GM12878 (cell line): ENCODE data around the gene FRAS1. TPM values are rescaled to one million over a fixed set of nuclear protein-coding genes. Genes with fewer than 3 reads are reported as not detected.

ENCODE experiments used
- ATAC-seq: fragments of 200-7000 bp; cut with Tn5 transposase; 3 replicates; pipeline ENCODE4 v1.9.1; 2020; ENCODE audit warnings: mild to moderate bottlenecking, moderate library complexity
- BruUV-seq: library from RNA; stranded (reverse); fragments of 400-500 nt; replicated peaks from 2 replicates; lab custom pipeline; 2021; lab: Mats Ljungman, UMichigan
- CTCF ChIA-PET: fragments of 300-600 bp; sonication (Branson Sonifier 250); formaldehyde crosslinking; extraction: SDS; loops from one replicate; lab custom pipeline; 2021; ENCODE audit warnings: inconsistent platforms; lab: Yijun Ruan, JAX
- POLR2A ChIA-PET: fragments of 350-600 bp; formaldehyde crosslinking; extraction: SDS; loops from one replicate; lab custom pipeline; 2021; ENCODE audit warnings: inconsistent platforms; lab: Charles Lee
- RAD21 ChIA-PET: fragments of 300-600 bp; sonication (Branson Sonifier 250); formaldehyde crosslinking; loops from one replicate; lab custom pipeline; 2023; ENCODE audit warnings: antibody characterized with exemption; ENCODE audit not compliant: unreplicated experiment; lab: Charles Lee
- SMC1A ChIA-PET: fragments of 300-600 bp; sonication (Branson Sonifier 250); formaldehyde crosslinking; loops from one replicate; lab custom pipeline; 2023; ENCODE audit not compliant: unreplicated experiment, uncharacterized antibody; lab: Charles Lee
- DNase-seq: peaks from one replicate; pipeline ENCODE4 v3.0.0-alpha.2; 2011; ENCODE audit warnings: low read depth, low spot score
- FAIRE-seq: peaks from 3 replicates; lab custom pipeline; 2011; peaks lifted over from hg19 to GRCh38; lab: Jason Lieb, UNC
- H2AFZ ChIP-seq: 2 replicates; pipeline ENCODE4 v1.6.0; 2011; ENCODE audit warnings: low read depth, low read length, control low read depth; ENCODE audit not compliant: control insufficient read depth
- H3K27ac ChIP-seq: 2 replicates; pipeline ENCODE4 v1.5.1; 2011; ENCODE audit warnings: control low read depth; ENCODE audit not compliant: control insufficient read depth, insufficient read depth
- H3K27me3 ChIP-seq, 2 experiments: replicated peaks in 1 of 2; 2 replicates each; pipeline versions ENCODE4 v1.6.0 to v1.6.1; 2011; ENCODE audit warnings: low read length in 1 of 2; ENCODE audit not compliant: control insufficient read depth in 2 of 2, insufficient read depth in 2 of 2
- H3K36me3 ChIP-seq, 2 experiments: 2 replicates each; pipeline ENCODE4 v1.5.1; 2011; ENCODE audit warnings: low read length in 1 of 2; ENCODE audit not compliant: control insufficient read depth in 2 of 2, insufficient read depth in 2 of 2
- H3K4me1 ChIP-seq: 2 replicates; pipeline ENCODE4 v1.6.1; 2011; ENCODE audit warnings: mild to moderate bottlenecking, low read length, moderate library complexity, mixed read lengths; ENCODE audit not compliant: control insufficient read depth, insufficient read depth
- H3K4me2 ChIP-seq: 2 replicates; pipeline ENCODE4 v1.6.0; 2011; ENCODE audit warnings: control low read depth; ENCODE audit not compliant: control insufficient read depth, insufficient read depth
- H3K4me3 ChIP-seq: fragments of 200-600 bp; sonication (generic); 2 replicates; pipeline ENCODE4 v1.5.1; 2016
- H3K79me2 ChIP-seq: 2 replicates; pipeline ENCODE4 v1.6.0; 2011; ENCODE audit warnings: low read length; ENCODE audit not compliant: control insufficient read depth, insufficient read depth
- H3K9ac ChIP-seq: 2 replicates; pipeline ENCODE4 v1.8.0; 2011; ENCODE audit warnings: low read length, control low read depth, mixed read lengths; ENCODE audit not compliant: control insufficient read depth, insufficient read depth
- H3K9me3 ChIP-seq: replicated peaks from 3 replicates; pipeline ENCODE4 v1.5.1; 2011; ENCODE audit warnings: mild to moderate bottlenecking, low read length; ENCODE audit not compliant: control insufficient read depth, insufficient read depth
- H4K20me1 ChIP-seq: 2 replicates; pipeline ENCODE4 v1.6.0; 2011; ENCODE audit not compliant: control insufficient read depth, insufficient read depth
- BHLHE40 ChIP-seq, 2 experiments: fragments of 450-650 bp in 1 of 2; IDR thresholded peaks; 2 replicates each; pipeline ENCODE4 v1.6.1; 2011 to 2017; ENCODE audit warnings: low read depth in 2 of 2, borderline replicate concordance in 1 of 2, improper control_type of control experiment in 1 of 2, low read length in 1 of 2, mild to moderate bottlenecking in 1 of 2
- IRF4 ChIP-seq: IDR thresholded peaks from 2 replicates; pipeline ENCODE4 v1.6.1; 2011; ENCODE audit warnings: low read depth, low read length
- MTA2 ChIP-seq: fragments of 450-650 bp; IDR thresholded peaks from 2 replicates; pipeline ENCODE4 v1.6.1; 2016; ENCODE audit warnings: low read depth, mild to moderate bottlenecking, moderate library complexity
- WGBS: methylation state at CpG from one replicate; pipeline ENCODE4 v1.1.6; 2016; ENCODE audit warnings: low lambda C conversion rate; ENCODE audit not compliant: insufficient replicate concordance, insufficient coverage; ENCODE audit errors: missing lambda C conversion rate; 5-methylcytosine and 5-hydroxymethylcytosine counted together
- in situ Hi-C: fragments of 300-500 bp; cut with MboI; formaldehyde crosslinking; loops from 9 replicates; pipeline ENCODE4 v1.14.3; 2018; ENCODE audit warnings: mixed read lengths
- intact Hi-C: fragments of 100-400 bp; cut with micrococcal nuclease; formaldehyde crosslinking; loops from one replicate; pipeline ENCODE4 v1.14.2; 2022; ENCODE audit not compliant: unreplicated experiment
- polyA plus RNA-seq, 11 experiments: library from polyadenylated mRNA; depleted of rRNA in 4 of 11; unstranded in 6 of 11; stranded (reverse) in 5 of 11; fragments of >200 nt; fragmentation: Nextera tagmentation in 4 of 11; fragmentation: Illumina TruSeq in 1 of 11; extraction: Ambion mirVana in 4 of 11; extraction: Trizol in 1 of 11; gene quantifications; 1 replicate in 1 of 11; 2 replicates in 10 of 11; pipeline versions ENCODE4 v1.2.1 to v1.2.3, GENCODE V29; 2011 to 2016; ENCODE audit warnings: inconsistent platforms in 2 of 11, missing spikeins in 2 of 11, low read depth in 1 of 11
- total RNA-seq, 4 experiments: library from RNA; depleted of rRNA in 3 of 4; stranded (reverse); fragments of >200 nt in 3 of 4; fragmentation: Illumina TruSeq in 1 of 4; extraction: Trizol in 1 of 4; gene quantifications; 2 replicates each; pipeline versions ENCODE4 v1.2.1 to v1.2.3, GENCODE V29; 2013 to 2021
- TF ChIP-seq, protein P1 (sequence below): fragments of 450-650 bp; IDR thresholded peaks from 2 replicates; pipeline ENCODE4 v1.6.1; 2018; ENCODE audit warnings: mild to moderate bottlenecking, low read depth, moderate library complexity; ENCODE audit not compliant: partially characterized antibody

FRAS1 gene
- total and polyA plus RNA-seq, 10 of the 15 experiments (the other 5 are each of a cell fraction or from before 2014, with no cell fraction given), result 0.08 to 11.7 (median 0.20) TPM

DNA sequence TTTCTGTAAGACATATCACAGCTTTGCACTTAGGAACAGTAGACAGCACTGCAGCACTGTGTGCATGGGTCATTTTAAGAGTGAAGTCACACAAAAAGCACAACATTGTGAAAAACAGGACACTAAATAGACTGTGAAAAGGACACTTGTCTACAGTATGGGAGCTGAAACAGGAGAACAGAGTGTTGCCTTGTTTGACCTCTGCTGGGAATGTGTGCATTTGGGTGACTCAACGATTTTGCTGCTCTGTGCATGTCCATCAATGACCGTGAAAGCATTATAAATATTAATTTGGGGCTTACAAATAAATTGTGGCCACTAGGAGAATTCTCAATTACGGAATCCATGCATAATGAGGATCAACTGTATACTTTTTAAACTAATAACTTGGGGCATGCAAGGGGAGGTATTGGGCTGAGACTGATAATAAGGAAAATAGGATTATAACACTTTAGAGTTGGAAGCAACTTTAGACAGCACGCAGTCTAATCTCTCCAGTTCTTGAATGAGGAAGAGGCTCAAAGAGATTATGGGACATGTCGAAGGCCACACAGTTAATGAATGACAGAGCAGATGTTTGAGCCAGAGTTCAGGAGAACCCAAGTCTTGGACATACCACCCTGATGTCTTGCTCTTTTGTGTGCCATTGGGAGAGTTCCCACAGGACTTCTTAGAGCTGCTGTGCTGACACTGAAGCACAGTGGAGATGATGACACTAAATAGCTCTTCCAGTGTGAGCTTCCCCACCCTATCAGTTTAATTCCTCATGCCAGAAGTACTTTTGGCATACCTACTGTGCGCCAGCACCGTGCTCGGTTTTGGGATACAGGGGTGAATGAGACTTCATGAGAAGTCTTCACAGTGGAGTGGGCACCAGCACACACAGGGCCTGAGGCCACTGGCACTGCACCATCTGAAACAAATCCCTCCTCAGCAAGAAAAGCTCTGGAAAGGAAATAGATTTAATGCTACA is 79.3 kb downstream of the FRAS1 start:
- Histone ChIP-seq H3K9ac (no peak overlapping the region), H4K20me1 (no peaks in the 10 kb centered on the region), H3K4me3 (no peak overlapping the region), H3K27ac (no peak overlapping the region), H3K4me1 (no peaks in the 10 kb centered on the region)
- in situ Hi-C loops, result no loop called here
- RAD21 ChIA-PET, result interaction anchor here (1.2 to 1.3 kb wide), 2 partner anchors 31 to 76 kb away, joined by 3 read pairs; no protein-coding TSS in a partner anchor
- TF ChIP-seq, protein P1, sequence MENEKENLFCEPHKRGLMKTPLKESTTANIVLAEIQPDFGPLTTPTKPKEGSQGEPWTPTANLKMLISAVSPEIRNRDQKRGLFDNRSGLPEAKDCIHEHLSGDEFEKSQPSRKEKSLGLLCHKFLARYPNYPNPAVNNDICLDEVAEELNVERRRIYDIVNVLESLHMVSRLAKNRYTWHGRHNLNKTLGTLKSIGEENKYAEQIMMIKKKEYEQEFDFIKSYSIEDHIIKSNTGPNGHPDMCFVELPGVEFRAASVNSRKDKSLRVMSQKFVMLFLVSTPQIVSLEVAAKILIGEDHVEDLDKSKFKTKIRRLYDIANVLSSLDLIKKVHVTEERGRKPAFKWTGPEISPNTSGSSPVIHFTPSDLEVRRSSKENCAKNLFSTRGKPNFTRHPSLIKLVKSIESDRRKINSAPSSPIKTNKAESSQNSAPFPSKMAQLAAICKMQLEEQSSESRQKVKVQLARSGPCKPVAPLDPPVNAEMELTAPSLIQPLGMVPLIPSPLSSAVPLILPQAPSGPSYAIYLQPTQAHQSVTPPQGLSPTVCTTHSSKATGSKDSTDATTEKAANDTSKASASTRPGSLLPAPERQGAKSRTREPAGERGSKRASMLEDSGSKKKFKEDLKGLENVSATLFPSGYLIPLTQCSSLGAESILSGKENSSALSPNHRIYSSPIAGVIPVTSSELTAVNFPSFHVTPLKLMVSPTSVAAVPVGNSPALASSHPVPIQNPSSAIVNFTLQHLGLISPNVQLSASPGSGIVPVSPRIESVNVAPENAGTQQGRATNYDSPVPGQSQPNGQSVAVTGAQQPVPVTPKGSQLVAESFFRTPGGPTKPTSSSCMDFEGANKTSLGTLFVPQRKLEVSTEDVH, result no peak
- TF ChIP-seq BHLHE40 (IDR thresholded peaks at IDR 0.05; ENCODE audit: borderline replicate concordance in 1 of 2, low read depth in 2 of 2, low read length in 1 of 2) (no peak), IRF4 (no peak), MTA2 (no peak)
- TF ChIP-seq, all 136 proteins: peak for 0
- Histone ChIP-seq H3K36me3 (no peaks in the 10 kb centered on the region), H3K27me3 (no peaks in the 10 kb centered on the region; a peak in 1 of 4 replicates), H3K79me2 (no peaks in the 10 kb centered on the region), H2AFZ (no peak overlapping the region), H3K9me3 (no peaks in the 10 kb centered on the region), H3K4me2 (no peak overlapping the region)
- intact Hi-C loops, result no loop called here
- FAIRE-seq (no peak), DNase-seq (no peak), ATAC-seq (peak; percentile 16; the same call in 2 of the 3 replicates)
- SMC1A ChIA-PET, result interaction anchor here (1.2 to 3.0 kb wide), 3 partner anchors 11 to 33 kb away, joined by 3 to 11 read pairs (median 10); no protein-coding TSS in a partner anchor
- no TSS peak for BruUV-seq
- CTCF ChIA-PET, result interaction anchor here (1.2 kb wide), 1 partner anchor 32 kb away, joined by 5 read pairs; no protein-coding TSS in a partner anchor
- WGBS, result 12% methylated on average over 8 of the region's 8 CpGs
- POLR2A ChIA-PET, result no interaction called here
